NCI-H2196 treated with DMSO at 0.1 percent for 48 hours (cell line): ENCODE data around the gene COL5A2.

Experiments used
- DNase-seq: peaks from one replicate; lab custom pipeline; 2025; ENCODE audit not compliant: unreplicated experiment; lab: John Stamatoyannopoulos, UW

COL5A2 gene

DNA sequence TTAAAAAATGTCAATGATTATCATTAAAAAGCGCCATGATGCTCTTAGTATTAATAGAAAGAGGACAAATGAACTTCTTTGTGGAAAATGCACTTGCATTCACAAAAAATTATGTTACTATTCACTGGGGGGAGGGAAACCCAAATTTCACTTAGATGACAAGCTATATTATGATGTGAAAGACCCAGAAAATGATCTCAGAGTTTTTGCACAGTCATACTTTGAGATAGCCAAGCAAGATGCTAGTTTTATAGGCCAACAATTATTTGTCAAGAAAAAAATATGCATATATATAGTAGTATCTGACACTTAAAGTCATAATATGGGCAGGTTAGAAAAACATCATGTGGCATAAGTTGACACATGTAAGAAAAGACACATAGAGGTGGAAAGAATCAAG lies 31.6 kb downstream of the COL5A2 start:
- DNase-seq, result no peak

DNA sequence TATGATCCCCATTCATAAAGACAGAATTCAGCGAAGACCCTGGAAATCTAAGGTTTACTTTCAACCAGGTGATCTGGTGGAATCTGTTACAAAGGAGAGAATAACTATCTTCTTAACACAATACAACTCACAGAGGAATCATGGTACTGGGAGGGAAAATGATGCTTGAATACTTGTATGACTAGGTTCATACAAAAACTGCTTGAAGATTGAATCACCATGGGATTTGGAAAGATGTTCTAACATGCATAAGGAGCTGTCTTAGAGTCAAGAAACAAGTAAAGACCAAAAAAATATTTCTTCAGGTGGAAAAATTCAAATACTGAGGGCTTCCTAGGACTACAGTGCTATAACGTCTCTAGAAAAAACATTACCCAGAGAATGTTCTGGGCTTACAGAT lies 32.2 kb downstream of the COL5A2 start:
- no peak for DNase-seq

DNA sequence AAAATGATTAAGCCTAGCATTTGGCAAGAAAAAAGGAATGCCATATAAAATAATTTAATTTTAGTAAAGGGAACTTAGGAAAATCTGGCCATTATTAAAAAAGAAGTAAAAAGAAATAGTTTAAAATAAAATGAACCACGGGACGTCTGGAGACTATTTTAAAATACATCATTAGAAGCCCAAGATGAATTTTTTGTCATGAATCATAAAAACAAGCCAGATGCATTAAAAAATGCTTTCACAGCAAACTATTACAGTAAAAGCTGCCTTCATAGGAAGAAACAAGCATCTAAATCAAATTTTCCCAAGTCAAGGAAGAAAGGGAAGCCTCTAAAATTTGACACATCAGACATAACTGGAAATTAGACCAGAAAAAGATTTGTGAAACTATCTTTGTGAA lies 33.0 kb downstream of the COL5A2 start:
- no peak for DNase-seq

DNA sequence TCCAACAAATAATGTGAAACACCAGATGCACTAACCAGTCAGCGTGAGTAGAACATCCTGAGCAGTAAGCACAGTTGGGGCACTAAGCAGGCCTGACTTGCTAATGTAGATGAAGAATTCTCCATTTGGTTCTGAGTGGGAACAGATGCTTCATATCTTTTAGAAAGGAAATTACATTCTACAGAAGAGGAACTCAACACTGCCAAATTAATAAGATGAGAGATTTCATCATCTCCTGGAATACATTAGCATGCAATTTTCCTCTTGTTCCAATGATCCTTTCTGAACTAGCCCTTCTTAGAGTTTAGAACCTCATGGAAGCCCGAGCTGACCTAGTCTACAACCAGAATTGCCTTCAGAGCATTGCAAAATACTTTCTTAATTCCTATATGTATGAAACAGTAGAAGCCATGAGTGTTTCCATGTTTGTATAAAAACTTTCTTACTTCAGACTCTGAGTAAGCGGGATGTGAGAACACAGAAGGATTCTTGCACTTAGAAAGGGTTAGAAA lies 34.8 kb downstream of the COL5A2 start:
- DNase-seq, result no peak

DNA sequence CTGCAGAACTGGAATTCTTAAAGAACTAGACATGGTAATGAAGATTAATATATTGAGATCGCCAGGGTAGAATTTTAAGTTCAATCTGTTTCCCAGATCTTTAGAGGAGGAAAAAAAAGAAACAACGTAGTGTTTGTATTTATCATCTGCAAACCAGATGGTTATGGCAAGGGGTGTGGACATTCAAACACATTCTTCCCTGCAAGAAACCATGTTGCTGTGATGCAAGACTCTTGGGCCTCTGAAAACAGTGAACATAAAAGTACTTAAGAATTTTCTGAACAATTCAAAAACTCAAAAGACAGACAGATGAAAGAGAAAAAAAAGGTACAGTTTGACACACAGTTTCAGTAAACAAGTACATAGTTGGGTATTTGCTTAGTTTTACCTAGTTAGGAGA lies 35.6 kb downstream of the COL5A2 start:
- DNase-seq, result no peak

DNA sequence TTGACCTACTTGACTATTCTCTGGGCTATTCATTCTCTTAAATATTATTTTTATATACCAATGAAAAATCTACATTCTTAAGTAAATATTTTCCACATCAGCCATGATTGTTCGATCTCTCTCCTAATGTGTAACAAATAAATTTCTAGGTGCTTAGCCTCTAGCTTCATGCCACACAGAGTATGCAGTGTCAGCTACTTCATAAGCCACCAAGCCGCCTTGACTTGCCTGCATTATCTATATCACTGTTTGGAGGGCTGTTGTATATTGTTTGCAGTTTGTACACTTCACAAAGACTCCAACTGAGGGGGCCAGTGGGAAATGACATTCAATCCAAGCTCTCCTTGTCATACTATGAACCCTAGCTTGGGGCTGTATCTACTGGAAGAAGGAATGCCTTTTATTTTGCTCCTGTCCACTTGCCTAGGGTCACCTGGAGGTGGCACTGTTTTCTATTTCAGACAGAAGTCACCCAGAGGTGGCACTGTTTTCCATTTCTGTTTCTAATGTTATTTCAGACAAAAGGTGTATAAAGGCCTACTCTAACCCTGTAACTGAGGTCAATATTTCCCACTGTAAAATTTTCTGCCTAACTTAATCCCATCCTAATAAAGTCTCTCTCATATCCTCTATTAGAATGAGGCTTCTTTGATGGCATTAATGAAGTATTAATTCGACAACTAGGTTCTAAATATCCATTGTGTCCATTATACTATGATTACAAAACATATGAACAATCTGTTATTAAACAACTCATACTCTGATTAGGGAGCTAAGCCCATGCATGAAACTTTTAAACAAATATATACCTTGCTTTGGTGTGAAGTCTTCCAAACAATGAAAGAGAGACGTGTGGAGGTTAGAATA lies 36.4 kb downstream of the COL5A2 start:
- no peak for DNase-seq

DNA sequence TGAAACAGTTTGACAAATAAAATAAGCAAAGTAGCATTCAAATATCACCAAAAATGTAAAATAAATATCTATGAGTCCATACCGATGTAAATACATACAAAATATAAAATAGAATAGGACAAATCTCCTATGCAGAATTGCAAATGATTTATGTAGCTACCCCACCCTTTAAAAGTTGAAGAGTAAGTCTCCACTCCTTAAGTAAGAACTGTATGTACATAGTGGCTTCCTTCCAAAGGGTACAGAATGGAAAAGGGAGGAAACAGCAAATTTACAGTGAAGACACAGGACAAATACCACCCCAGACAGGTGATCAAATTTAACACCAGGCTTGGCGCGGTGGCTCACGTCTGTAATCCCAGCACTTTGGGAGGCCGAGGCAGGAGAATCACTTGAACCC lies 40.8 kb downstream of the COL5A2 start:
- DNase-seq, result no peak

DNA sequence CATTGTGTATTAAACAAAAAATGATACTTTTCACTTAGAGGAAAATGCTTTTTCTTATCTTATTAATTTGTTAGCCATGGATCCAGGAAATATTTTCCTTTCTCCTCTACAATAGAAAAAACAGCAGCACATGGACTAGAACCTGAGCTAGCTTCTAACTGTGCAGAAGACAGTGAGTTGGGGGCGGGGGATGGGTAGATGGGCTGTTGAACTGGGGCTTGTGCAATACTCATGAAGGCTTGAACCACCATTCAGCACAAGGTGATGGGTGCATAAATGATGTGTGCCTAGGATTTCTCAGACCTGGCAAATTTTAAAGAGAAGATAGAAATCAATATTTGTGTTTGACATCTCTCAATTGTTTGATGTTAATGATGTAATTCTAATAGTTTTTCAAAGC lies 42.0 kb downstream of the COL5A2 start:
- DNase-seq, result no peak

DNA sequence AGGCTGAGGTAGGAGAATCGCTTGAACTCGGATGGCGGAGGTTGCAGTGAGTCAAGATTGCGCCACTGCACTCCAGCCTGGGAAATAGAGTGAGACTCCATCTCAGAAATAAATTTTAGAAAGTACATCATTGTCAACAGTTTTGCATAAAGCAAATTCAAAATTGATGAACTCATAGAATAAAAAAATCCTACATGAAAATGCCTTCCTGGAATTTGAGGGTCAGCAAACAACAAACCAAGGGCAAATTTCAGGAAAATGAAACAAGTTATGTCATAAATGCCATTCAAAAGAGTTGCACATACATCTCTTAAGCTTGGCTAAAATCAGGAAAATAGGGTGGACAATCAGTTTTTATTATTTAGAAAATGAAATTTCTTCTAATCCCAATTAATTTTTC lies 45.1 kb downstream of the COL5A2 start:
- no peak for DNase-seq

DNA sequence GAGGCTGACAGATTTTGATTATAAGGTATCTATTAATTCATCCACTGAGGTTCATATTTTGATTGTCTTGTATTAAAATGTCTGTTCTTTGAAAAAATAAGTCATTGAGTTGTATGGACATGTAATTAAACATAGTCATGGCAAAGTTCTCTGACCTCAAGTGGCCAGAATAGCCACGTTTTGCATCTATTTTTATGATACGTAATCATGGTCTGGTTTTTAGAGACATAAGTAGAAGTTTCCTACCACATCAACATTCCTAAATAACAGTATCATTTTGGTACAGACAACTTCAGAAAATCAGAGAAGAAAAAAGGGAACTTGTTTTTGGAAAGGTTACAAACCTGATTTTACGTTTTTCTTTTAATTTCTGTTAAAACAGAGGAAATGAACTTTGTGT lies 47.6 kb downstream of the COL5A2 start:
- no peak for DNase-seq

DNA sequence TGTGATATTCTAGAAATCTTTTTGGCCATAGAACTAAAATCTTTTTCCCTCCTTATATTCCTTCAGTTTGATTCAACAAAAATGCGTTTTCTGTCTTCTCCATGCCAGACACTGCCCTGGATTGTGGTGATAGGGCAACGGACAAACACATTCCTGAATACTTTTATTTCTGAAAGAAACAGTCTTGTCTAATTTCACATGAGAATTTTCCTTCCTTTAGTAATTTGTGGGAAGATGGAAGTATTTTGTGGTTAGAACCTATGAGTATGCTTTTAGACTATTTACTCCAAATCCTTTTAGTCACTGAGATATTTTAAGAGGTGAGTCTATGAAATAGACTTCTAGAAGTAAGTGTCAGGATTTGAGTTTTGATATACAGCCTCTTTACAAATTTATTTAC lies 49.6 kb downstream of the COL5A2 start:
- no peak for DNase-seq

DNA sequence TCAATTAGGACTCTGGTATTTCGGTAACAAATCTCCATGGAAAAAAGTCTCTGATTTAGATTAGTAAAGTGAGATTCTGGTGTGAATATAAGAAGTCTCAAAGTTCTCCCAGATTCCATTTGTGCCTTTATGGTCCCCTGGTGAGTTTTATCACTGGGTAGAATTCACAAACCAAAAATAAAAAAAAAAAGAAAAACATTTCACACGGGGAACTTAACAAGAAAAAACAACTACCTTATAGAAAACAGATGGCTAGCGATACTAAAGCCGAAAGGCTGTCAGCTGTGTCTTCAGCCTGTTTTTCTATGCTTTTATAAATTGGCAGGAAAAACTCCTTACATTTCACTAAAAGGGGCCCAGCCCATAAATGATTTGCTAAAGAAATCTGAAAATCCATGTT lies 50.6 kb downstream of the COL5A2 start:
- DNase-seq, result no peak

DNA sequence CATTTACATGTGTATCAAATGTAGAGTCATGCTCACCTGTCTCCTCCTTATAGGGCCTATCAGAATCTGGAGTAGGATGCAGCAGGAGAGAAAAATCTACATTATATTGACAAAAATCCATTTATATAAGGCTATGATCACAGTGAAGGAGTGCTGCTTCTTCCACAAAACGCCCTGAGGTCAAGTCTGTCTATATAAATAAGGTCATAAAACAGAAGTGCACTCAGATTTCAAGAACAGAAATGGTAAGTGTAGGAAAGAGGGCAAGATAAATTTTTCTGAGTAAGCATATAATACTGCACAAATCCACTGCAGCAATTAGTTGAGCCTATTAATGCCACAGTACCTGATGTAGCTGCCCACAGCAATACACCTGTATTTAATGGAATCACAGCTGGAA lies 51.8 kb downstream of the COL5A2 start:
- no peak for DNase-seq

DNA sequence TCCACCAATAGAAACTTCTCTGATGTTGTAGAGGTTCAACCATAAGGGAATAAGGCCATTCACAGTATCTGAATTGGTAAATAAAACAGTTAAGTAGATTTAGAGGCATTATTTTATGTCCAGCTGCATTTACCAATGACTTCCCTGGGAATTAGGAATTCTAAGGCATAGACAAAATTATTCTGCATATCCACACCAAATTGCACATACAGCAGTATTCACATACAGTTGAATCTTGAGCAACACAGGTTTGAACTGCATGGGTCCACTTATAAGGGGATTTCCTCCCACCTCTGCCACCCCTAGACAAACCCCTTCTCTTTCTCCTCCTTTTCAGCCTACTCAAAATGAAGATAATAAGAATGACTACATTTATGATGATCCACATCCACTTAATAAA lies 54.4 kb downstream of the COL5A2 start:
- no peak for DNase-seq

DNA sequence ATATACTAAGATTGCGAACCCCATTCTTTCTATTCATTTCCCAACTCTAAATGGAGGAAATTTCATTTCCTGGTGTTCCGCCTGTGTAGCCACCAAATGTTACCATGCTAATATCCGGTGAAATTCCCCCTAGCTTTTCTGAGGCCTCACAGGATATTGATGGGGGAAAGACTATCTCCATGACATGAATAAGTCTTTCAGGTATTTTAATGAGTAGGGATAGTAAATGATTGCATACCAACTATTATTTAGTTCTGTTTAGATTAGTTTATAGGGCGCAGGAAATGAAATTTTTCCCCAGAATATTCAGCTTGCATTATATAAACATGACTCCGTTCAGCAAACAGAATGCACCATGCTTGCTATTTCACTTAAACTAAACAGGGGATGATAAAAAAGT lies 55.4 kb downstream of the COL5A2 start:
- DNase-seq, result no peak

DNA sequence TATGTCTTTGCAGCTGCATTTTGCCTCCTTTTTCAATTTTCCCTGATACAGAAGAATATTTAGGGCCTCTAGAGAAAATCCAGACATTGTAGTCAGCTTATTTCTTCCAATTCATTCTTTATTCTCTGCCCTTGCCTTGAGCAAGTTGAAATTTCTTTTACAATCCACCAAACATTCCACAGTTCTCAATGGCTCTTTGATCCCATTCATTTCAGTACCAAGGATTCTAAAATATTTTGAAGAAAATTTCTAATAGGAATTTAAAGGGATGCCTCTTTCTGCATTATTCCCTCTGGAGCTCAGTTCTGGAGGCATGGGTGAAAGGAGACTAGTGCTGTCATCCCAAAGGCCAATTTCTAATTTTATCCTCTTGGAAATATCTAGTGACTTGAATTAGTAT lies 61.2 kb downstream of the COL5A2 start:
- DNase-seq, result no peak

DNA sequence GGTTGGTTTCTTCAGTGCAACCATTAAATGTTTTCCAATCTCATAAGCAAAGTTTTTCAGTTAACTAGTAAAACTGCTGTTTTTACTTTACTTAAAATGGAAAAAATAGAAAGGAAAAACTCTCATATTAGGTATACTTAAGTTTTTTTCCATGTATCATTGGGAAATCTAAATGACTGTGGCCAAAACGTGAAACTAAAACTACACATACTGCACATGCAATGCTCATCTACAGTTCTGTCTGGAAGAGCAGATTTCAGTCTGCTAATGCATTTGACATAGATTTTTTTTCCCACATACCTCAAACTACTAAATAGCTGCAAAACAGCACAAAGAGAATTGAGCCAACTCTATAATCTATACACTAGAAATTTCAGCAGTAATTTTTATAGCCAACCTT lies 62.6 kb downstream of the COL5A2 start:
- DNase-seq, result no peak

DNA sequence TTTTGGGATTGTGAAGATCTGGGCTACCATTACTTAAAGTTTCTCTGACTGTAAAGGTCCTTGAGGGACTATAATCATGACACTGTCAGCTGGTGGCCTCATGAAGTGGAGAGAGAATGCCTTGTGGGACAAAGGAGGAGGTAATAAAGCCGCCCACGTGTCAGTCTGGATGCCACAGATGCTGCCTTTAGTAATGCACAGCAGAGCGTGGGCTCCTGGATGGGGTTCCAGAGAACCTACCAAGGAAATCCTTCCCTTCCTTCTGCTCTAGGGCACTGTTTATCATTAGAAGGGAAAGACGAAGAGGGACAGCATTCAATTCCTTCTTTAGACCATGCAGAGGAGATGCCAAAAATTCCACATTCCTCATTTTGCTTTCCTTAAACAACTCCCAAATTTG lies 63.5 kb downstream of the COL5A2 start:
- DNase-seq, result no peak

DNA sequence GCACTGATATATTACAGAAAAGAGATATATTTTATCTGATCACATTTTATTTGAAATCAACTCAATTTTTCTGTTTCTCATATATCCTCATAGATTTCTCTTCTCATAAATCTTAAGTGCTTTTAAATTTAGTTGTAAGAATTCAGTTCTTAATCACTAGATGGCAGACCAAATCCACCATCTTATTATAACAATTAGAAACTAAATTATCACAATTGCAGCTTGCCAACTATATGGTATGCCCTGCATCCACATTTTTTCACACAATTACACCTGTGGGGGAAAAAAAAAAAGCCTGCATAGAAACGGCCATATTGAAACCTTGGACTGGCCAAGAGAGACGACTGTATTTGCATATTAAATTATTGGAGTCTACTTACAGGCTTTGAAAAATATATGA lies 64.4 kb downstream of the COL5A2 start:
- DNase-seq, result no peak

DNA sequence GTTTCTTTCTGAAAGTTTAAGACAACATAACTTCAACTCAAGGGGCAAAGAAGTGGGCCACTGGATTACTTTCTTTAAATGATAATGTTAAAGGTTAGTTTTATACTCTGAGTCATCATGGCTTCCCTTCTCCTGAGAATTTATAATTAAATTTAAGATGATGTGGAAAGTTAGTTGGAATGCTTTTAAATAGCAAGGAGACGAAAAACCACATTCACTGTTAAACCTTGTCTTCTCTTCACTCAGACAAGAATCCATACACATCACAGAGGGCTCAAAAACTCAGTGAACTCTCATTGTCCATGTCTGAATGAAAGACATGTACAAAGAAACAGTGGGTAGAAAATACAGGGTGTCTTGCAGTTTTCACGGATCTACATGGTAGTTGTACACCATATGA lies 65.6 kb downstream of the COL5A2 start:
- no peak for DNase-seq

DNA sequence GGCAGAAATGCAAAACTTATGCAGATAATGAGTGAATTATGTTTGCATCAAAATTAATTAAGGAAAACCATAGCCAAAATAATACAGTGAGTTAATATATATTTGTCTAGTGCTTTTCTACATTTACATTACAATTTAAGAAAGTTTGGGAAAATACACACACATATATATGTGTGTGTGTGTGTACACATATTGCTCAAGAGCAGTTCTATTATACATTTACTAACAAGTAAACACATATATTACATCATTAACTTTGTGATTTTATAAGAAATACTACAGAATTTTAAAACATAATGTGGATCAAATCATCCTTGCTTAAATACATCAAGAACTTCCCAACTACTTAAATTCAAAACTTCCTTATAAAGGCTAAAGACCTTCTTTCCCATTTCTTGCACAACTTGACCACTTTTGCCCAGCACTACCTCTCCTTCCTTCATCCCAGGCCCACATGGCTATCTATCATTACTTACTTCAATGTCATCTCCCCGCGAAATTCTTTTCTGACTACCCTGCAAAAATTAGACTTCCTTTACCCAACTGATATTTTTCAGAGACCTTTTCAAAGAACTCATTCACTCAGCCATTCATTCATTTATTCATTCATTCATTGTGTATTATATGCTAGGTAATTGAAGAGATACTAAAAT lies 68.4 kb downstream of the COL5A2 start:
- no peak for DNase-seq

DNA sequence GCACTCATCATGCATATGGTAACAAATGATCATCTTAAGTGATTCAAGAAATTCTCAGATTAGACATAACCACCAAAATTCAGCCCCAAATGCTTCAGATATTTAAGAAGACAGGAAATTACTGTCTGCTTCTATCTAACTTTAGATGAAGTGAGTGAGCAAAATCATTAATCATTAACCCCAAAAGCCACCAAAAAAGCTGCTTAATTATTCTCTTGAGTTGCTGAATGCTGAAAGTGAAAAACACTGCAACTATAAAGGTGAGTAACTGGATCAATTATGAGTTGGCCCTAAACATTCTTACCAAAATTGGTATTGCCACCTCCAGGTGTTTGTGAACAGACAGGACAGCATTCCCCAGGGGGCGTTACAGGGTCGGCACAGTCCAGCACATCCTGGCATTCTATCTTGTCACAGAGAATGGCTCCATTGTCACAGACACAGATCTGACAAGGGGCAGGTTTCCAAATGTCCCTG lies 69.6 kb downstream of the COL5A2 start:
- no peak for DNase-seq
